GM21360 (cell line): Measurements from ENCODE around the gene IFT74.
A peak's percentile ranks its signal among the peaks of the same experiment; 100 is the strongest.

ENCODE experiments used
- ATAC-seq: cut with Tn5 transposase; IDR thresholded peaks from one replicate; pipeline ENCODE4 v1.9.1; 2021; ENCODE audit warnings: mild to moderate bottlenecking, moderate library complexity; ENCODE audit not compliant: unreplicated experiment

Gene IFT74

DNA sequence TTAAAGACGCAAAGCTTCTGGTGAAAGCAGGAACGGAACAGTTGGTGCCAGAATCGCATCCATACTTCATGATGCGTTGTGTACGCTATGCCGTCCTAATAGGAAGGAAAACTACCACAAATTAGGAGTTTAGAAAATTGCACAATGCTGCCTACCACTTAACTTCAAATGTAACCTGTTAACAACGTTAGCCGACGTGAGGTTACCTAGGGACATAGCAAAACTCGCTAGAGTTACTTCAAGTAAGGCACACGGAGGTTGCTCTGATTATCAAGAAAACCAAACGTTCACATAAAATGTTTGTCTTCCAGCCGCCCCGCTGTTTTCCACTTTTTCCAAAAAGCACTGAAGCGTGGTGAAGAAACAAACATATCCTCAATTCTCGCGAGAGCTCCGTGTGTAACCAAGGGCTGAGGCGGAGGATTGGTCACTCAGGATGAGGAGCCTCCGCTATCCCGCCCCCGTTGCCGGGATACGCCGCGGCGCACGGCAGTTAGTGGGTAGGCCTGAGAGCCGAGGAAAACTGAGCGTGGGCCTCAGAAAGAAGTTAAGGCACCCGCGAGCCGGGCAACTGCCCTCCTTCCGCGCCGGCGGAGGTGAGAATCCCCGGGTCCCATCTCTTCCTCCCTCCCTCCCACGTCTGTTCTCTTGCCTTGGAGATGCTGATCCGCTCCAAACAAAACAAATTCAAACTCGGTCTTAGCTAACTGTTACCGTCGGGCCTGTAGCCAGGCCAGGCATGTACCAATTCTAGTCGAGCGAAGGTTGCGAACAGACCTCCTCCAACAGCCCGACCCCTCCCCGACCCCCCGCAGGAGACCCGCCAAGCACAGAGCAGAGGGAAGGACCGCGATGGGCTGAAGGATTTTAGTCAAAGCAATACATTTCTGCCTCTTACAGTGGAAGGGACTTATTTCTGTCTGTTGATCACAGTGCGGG lies at the start of gene IFT74:
IFT74 (plus strand) TSS at position 492 of the 939 bp plus-strand sequence. CDS start 5,556 bp downstream, outside the sequence.
- ATAC-seq: peak; percentile 99

DNA sequence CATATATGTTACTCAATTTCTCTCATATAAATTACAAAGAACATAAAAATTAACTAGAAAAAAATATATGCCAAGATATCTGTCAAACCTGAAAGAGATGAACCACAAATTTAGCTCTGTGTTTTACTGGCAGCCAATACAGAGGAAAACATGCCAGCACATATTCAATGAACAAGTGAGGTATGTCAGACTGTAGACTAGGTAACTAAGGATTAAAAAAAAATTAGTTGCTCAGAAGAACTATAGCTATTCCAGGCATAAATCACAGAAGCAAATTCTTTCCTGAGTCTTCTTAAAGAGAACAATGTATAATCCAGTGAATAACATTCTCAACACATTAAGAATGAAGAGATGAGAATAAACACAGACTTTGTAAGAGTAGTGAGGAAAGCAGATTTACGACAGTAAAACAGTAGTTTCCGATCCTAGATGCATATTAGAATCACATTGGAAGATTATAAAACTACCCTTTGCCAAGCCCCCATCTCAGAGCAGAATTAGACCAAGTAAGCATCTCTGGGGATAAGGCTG lies 43.0 kb upstream of the IFT74 start:
- no peak for ATAC-seq

DNA sequence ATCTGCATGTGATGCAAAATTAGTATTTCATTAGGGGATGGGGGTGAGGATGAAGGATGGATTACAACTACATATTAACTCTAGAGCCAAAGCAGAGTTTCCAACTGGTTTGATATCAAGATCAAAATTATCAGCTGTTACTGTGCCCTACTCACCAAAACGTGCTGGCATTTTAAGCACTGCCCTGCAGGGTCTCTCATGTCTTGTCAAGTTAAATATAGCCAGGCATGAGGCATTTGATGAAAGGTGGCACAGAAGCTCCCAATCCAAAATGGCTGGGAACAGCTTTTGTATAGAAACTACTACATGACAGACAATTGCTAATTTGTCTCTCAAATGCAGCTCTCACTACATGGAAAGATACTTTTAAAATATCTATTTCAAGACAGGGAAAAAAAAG lies 36.5 kb upstream of the IFT74 start:
- no peak for ATAC-seq

DNA sequence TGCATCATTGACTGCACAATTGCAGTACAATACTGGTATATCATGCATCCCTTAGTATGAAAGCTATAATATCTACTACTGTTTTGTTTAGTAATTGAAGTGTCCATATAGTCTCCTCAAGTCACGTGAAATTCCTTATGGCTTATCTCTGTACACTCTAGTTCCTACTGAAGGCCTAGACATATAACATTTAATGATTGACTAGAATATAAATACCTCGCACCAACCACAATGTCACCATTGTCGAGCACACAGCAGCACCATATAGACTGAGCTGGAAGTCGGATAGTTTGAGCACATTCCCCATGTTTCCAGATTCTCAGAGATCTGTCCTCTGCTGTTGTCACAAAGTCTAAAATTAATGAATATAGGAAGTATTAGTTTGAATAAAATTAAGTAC lies 30.6 kb upstream of the IFT74 start:
- no peak for ATAC-seq

DNA sequence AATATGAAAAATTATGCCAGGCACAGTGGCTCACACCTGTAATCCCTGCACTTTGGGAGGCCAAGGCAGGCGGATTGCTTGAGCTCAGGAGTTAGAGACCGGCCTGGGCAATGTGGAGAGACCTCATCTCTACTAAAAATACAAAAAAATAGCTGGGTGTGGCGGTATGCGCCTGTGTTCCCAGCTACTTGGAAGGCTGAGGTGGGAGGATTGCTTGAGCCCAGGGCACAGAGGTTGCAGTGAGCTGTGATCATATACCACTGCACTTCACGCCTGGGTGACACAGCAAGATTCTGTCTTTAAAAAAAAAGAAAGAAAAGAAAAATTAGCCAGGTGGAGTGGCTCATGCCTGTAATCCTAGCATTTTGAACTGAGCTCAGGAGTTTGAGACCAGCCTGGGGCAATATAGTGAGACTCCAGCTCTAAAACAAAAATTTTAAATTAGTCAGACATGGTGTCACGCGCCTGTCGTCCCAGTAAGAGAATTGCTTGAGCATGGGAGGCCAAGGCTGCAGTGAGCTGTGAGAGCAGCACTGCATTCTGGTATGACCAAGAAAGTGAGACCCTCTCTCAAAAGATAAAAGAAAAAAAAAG lies 27.2 kb upstream of the IFT74 start:
- no peak for ATAC-seq

DNA sequence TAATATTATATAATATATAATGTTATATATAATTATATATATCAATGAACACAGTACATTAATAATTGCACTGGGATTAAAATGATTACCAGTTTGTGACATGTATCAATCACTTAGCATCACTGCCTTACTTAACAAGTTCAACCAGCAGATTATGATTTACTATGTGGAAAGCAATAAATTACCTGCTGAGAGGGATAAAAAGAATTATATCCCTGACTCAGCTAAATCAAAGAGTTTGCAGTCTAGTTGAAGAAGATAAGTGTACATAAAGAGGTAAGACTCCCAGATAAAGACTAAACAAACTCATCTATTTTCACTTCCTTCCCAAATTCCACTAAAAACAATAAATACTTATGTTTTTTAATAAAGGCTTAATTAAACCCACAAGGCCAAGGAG lies 20.4 kb upstream of the IFT74 start:
- no peak for ATAC-seq

DNA sequence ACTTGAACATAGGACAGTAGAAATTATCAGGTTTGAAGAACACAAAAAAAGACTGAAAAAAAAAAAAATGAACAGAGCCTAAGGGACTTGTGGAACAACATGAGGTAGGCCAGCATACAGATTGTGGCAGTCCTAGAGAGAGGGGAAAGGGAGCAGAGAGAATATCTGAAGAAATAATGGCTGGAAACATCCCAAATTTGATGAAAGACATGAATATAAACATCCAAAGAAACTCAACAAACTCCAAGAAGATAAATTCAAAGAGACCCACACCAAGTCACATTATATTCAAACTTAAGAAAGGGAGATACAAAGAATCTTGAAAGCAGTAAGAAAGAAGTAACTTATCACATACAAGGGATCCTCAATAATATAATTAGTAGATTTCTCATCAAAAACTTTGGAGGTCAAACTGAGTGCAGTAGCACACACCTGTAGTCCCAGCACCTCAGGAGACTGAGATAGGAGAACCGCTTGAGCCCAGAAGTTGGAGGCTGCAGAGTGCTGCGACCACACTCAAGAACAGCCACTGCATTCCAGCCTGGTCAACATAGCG lies 18.3 kb upstream of the IFT74 start:
- ATAC-seq: no peak

DNA sequence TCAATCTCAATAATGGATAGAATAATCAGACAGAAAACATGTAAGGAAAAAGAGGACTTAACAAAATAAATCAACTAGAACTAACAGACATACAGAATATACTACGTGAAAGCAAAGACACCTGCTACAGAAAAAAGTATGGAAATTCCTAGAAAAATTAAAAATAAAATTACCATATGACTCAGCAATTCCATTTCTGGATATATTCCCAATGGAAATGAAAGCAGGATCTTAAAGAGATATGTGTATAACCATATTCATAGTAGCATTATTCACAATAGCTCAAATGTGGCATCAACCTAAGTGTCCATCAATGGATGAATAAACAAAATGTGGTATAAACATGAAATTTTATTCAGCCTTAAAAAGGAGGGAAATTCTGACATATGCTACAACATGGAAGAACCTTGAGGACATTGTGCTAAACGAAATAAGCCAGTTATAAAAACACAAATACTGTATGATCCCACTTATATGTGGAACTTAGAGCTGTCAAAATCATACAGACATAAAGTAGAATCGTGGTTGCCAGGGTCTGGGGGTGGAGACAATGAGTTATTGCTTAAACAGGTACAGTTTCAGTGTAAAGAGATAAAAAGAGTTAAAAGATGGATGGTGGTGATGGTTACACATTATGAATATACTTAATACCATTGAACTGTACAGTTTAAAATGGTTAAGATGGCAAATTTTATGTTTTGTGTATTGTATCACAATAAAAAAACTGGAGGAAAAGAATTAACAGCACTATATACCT lies 16.1 kb upstream of the IFT74 start:
- no peak for ATAC-seq

DNA sequence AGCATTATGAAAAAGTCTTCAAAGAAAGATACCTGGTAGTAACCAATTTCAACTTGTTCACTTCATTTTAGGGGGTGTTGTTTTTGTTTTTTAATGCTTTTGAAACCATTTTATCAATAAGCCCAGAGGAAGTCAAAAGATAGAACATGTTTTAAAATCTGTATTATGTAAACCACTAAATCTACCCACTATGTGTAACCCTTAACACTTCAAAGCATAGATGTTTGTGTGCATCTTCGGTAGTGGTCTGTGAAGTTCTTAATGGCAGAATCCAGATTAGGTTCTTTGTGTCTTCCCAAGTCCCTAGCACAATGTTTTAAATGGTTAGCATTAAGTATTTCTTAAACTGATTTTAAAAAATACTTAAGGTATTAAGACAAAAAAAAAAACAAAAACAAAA lies 15.4 kb upstream of the IFT74 start:
- no peak for ATAC-seq

DNA sequence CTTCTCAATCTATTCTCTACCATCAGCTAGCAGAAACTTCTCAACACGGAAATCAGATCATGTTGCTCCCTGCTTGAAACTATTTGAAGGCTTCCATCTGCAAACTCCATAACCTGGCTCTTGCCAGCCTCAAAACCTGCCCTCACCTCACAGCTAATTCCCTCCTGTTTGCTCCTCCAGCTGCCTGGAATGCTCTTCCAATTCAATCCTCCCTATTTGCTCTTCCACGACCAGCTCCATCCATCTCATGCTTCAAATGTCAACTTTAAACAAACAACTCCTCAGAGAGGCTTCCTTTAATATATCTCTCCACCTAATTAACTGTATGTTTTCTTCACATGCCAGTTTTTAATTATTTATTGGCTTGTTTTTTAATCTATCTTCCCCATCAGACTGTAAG lies 10.6 kb upstream of the IFT74 start:
- no peak for ATAC-seq

DNA sequence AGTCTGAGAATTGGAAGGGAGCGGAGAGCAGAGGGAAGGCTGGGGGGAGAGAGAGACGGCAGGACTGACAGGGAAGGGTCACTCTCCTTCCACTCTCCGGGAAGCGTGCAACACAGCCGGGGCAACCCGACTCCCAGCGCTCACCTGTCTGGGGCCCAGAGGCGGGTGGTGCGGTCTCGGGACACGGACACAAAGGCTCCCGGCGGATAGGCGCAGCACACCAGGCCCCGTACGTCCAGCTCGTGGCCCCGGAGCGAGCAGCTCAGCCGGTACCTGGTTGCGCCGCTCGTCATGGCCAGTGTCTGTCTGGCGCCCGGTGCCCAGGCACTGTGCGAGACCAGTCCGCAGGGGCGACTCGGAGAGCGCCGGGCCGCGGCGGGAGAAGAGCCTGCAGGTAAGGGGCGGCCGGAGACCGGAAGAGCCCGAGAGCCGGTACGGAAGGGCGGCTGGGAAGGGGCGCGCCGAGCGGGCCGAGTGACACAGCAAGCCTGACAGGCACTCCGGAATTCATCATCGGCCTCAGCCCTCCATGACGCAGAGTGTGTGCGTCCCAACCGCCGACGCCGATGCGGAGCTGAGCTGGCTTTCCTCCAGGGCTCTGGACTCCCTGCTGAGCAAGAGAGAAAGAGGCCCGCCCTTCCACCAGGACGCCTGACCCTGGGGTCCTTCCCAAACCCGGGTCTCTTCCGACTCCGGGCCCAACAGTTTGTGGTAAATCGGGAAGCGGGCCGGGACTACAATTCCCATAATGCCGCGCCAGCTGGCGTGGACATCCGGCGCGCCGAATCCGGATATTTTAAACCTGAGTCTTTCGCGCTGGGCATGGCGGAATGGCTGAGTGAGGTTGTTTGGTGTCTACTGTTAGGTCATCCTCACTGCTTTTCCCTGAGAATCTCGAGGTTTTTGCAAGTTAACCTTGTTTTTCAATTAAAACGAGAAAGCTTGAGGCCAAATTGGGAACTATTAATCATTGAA lies 9.2 kb upstream of the IFT74 start, which contains the start of gene PLAA:
PLAA (minus strand) TSS at position 490 of the 975 bp plus-strand sequence; CDS start at position 293, 197 bp downstream.
- ATAC-seq: peak; percentile 98

DNA sequence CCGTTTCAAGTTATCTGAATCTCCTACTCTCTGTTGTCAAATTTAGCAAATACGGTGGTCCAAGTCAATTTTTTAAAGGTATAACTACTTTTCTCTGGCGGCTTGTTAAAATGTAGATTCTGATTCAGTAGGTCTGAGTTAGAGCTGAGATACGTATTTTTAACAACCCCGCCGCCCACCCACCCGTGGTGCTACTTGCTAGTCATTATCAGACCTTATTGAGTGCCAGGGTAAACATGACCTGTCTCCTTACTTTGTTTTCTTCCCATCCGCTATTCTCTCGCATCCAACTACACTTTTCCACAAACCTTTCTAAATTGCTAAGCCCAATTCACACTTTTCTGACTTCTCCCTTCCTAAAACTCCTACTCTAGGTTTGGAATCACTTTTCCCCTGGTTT lies 8.5 kb upstream of the IFT74 start:
- no peak for ATAC-seq

DNA sequence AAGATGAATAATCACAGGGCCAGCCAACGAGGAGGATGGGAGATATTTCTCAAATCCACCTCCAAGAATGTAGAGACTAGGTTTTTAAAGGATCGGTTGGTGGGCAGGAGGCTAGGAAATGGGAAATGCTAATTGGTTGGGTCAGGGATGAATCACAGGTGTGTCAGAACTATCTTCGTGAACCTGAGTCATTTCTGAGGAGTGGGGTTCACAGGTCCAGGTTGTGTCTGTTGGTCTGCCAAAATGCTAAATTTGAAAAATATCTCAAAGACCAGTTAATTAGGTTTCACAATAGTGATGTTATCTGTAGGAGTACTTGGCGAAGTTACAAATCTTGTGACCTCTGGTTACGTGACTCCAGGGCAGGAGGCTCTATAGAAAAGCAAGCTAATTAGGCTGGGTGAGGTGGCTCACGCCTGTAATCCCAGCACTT lies 6.6 kb upstream of the IFT74 start:
- ATAC-seq: no peak

DNA sequence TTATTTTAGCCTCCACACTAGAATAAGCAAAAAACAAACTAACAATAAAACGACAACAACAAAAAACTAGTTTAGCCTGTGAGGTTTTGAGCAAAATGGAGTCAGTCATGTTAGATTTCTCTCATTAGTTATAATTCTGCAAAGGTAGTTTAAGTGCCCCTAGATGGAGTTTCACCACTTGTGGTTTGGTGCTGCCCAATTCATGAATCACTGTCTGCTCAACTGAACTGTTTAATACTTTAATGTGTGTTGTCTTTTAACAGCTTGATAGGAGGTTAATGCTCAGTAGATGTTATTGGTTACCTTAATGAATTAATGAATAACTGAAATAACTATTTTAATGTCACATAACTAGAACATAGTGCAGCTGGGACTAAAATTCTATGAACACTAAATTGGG lies 5.7 kb upstream of the IFT74 start:
- ATAC-seq: no peak

DNA sequence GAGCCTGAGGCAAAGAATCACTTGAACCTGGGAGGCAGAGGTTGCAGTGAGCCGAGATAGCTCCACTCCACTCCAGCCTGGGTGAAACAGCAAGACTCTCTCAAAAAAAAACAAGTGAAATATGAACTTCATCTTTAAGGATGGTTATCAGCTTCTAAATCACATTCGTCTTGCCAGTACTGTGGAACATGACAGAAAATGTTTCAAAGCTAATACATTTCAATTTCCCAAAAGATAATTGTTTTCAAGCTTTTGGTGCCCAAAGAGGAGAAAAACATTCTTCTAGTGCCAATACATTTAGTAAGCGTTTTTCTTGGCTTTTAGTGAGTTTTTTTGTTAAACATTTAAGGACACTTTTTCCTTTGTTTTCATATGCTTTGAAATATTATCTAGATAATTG lies 4.4 kb upstream of the IFT74 start:
- no peak for ATAC-seq

DNA sequence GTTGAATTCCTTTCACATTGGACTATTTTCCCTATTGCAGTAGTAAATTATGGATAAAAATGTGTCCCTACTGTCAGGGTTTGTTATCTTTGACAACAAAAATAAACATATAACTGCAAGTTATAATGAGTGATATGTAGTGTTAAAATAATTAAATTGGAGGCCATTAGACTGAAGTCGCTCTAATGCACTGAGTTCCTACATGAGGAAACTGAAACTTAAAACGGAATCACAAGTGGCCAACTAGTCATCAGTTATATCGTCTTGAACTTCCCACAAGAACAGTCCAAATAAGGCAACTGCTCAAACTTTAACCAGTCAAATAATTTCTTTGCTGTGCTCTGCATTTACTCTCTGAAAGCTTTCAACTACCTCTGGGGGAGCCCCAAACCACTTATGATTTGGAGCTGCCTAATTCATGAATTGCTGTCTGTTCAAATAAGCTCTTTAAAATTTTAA lies 2.1 kb upstream of the IFT74 start:
- no peak for ATAC-seq

DNA sequence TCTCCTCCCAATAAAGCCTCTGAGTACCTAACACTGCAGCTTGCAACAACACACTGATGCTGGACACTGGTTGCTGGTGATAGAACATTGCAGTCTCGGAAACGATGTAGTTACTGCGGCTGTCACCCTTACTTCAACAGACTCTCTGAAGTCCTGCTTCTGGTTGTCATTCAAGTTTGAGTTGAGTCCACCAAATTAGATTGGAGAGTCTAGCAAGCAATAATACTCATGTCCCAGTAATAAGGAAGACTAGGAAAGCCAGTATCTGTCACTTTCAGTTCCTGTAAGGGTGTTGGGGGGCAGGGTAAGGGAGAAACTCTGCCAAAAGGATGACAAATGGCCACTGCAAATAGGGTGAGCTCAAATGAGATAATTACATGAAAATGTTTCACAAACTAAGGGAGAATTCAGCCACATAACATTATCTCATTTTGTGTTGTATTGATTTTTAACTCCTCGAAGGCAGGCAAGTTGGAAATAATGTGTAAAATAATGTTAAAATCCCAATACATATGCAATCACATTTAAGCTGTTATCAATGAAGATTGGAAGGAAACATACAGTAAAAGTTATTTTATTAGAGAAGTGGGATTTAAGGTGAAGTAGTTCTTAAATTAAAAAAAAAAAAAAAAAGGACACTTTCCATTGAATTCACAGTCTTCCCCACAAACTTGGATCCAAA lies 849 bp upstream of the IFT74 start:
- ATAC-seq: no peak

DNA sequence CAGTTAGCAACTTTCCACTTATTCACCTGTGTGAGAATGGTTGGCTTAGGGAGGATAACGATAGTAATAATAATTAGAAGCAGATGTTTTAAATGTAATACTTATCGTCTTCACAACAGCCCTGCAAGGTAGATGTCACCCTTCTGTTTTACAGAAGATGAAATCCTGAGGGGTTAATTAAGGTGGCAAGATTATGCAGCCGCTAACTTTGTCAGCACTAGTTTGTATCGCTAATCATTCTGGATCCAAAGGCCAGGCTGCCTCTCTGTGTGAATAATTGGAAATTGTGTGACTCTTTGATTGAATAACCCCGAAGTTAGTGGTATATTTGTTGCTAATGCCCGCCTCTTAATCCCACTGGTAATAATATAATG lies 635 bp downstream of the IFT74 start:
- ATAC-seq: no peak

DNA sequence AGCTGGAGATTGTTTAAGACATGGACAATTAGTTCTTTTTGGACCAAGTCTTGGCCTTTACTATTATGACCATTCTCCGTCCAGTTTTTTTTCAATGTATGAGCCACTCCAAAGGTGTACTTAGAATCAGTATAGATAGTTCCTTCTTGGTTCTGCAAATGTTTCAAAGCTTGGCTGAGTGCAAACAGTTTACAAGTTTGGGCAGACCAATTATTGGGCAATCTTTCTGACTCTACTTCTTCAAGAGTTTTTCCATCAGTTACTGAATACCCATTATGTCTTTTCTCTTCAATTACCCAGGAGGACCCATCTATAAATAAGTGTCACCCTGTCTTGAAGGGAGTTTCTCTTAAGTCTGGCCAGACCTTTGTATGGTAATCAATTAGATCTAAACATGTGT lies 15.5 kb downstream of the IFT74 start:
- ATAC-seq: no peak
